ENCODE measurements around the gene HLA-DMB.
"Not testable (repeated sequence)": the region's sequence is repeated elsewhere in the genome, so short reads cannot be mapped to it uniquely, and the experiment has no call there.

GRCh38 chr6:32942555-32943123 lies 1.8 kb upstream of the HLA-DMB start:
- TF ChIP-seq, protein P1, sequence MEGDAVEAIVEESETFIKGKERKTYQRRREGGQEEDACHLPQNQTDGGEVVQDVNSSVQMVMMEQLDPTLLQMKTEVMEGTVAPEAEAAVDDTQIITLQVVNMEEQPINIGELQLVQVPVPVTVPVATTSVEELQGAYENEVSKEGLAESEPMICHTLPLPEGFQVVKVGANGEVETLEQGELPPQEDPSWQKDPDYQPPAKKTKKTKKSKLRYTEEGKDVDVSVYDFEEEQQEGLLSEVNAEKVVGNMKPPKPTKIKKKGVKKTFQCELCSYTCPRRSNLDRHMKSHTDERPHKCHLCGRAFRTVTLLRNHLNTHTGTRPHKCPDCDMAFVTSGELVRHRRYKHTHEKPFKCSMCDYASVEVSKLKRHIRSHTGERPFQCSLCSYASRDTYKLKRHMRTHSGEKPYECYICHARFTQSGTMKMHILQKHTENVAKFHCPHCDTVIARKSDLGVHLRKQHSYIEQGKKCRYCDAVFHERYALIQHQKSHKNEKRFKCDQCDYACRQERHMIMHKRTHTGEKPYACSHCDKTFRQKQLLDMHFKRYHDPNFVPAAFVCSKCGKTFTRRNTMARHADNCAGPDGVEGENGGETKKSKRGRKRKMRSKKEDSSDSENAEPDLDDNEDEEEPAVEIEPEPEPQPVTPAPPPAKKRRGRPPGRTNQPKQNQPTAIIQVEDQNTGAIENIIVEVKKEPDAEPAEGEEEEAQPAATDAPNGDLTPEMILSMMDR (IDR thresholded peaks at IDR 0.05) = not testable (repeated sequence)
- TF ChIP-seq POLR2A (IDR thresholded peaks at IDR 0.05) = not testable (repeated sequence)

Data from Peyer's patch (tissue), 4 donors.